Inferior parietal cortex (tissue), 1 donor: ENCODE measurements around the gene RXFP1.
"Not testable (repeated sequence)": the region's sequence is repeated elsewhere in the genome, so short reads cannot be mapped to it uniquely, and the experiment has no call there.

ENCODE experiments used
- DNase-seq: peaks from one replicate; pipeline ENCODE4 v3.0.0-alpha.2; 2016; ENCODE audit errors: extremely low spot score

RXFP1 gene

GRCh38 chr4:158613046-158613445 lies 91.4 kb downstream of the RXFP1 start:
- no peak for DNase-seq

- no peak for DNase-seq
Observed at GRCh38 chr4:158617956-158618355, 96.3 kb downstream of the RXFP1 start.

GRCh38 chr4:158621729-158622128 lies 100.0 kb downstream of the RXFP1 start:
- no peak for DNase-seq

GRCh38 chr4:158622251-158622650 lies 100.6 kb downstream of the RXFP1 start:
- DNase-seq, result no peak

DNA sequence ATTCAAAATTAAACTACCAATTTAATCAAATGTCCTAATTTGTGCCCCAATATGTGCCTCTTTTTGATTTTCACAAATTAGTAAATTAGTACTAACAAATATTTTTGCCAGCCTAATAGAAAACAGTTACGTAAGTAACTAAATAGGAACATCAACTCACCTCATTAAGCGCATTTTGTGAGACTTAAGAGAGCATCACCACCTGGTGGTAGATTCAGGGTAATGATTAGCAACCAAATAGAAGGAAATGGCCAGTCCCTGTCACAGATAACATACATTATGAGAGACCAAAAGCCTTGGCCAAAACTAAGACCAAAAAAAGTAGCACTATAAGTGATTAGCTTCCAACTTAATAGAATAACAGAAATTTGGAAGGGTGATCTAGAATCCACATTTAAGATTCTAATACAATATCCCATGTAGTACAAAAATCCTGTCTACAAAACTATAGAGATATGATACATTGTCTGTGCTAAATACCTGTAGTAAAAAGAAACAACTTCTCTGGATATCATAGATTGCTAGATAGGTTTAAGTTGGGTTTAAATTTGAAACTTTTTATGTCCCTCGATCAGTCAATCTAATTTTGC lies 103.3 kb downstream of the RXFP1 start:
- peak; percentile 73 for DNase-seq

DNA sequence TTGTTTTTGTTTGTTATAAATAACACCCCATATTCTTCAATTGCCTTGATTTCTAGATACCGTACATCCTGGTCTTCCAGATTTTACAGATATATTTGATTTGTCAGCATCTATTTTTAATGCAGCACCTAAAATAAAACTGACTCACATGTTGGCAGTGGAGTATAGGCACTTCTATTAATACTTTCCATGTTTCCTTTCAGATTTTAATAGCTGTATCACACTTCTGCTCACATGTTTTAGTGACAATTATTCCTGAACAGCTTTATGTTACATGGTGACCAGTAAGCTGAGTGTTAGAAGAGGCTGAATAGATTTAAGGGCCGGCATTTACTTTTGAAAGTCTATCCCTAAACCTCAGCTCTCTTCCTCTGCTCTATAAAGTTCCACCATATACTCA lies 103.9 kb downstream of the RXFP1 start:
- peak; percentile 41 for DNase-seq

- DNase-seq, result no peak
Observed at GRCh38 chr4:158630893-158631292, 109.2 kb downstream of the RXFP1 start.

DNA sequence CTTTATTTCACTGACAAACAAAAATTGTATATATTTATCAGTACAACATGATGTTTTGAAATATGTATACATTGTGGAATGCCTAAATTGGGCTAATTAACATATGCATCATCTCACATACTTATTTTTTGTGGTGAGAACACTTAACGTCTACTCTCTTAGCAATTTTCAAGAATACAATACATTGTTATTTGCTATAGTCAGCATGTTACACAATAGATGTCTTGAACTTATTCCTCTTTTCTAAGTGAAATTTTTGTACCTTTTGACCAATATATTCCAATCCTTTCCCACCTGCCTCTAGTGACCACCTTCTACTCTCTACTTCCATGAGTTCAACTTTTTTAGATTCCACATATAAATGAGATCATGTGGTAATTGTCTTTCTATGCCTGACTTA lies 114.9 kb downstream of the RXFP1 start:
- DNase-seq, result no peak

- no peak for DNase-seq
Observed at GRCh38 chr4:158644356-158644755, 122.7 kb downstream of the RXFP1 start.

GRCh38 chr4:158644760-158645159 lies 123.1 kb downstream of the RXFP1 start:
- no peak for DNase-seq

- no peak for DNase-seq
Observed at GRCh38 chr4:158649111-158649680, 127.5 kb downstream of the RXFP1 start.

- DNase-seq, result no peak
Observed at GRCh38 chr4:158652920-158653319, 131.2 kb downstream of the RXFP1 start.

DNA sequence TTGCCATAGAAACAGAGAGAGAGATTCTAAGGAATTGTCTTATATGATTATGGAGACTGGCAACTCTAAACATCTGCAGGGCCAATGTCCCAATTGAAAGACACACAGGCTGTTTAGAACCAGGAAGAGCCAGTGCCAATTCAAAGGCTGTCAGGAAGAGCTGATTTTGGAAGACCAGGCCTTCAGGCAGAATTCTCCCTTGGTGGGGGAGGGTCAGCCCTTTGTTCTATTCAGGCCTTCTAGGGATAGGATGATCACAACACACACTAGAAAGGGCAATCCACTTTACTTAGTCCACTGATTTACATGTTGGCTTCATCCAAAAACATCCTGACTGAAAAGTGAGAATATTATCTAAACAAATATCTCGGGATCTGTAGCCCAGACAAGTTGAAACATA lies 134.8 kb downstream of the RXFP1 start:
- DNase-seq, result no peak

DNA sequence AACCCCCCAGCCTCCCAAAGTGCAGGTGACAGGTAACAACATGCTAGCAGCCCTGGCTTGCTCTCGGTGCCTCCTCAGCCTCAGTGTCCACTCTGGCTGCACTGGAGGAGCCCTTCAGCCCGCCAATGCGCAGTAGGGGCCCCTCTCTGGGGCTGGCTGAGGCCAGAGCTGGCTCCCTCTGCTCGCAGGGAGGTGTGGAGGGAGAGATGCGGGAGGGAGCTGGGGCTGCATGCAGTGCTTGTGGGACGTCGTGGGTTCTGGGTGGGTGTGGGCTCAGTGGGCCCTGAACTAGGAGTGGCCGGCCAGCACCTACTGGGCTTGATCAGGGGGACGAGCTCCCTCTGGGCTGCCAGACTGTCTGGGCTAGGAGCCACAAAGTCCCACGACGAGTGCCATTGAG lies 135.6 kb downstream of the RXFP1 start:
- no peak for DNase-seq

- DNase-seq, result not testable (repeated sequence)
Observed at GRCh38 chr4:158663255-158663654, 141.6 kb downstream of the RXFP1 start.

DNA sequence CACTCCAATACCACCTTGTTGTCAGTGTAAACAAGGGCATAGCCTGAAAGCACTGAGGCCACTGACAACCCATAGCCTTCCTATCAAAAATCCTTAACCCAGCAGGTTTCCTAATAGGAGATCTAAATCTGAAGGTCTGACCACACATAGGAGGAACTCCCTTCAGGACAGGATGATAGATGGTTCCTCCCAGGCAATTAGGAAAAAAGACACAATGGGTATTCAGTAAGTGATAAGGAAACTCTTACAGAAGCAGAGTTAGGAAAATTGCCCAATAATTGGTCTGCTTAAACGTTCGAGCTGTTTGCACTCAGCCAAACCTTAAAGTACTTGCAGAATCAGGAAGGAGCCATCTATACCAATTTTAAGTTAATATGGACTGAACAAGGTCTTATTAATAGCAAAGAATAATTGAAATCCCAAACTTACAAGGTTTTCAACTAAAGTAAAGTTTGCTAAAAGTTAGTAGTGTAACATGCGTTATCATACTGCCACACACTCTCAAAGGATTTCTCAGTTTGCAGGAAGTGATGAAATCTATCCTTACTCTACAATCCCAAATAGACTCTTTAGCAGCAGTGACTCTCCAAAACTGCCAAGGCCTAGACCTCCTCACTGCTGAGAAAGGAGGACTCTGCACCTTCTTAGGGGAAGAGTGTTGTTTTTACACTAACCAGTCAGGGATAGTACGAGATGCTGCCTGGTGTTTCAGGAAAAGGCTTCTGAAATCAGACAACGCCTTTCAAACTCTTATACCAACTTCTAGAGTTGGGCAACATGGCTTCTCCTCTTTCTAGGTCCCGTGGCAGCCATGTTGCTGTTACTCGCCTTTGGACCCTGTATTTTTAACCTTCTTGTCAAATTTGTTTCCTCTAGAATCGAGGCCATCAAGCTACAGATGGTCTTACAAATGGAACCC lies 142.3 kb downstream of the RXFP1 start:
- DNase-seq, result not testable (repeated sequence)

DNA sequence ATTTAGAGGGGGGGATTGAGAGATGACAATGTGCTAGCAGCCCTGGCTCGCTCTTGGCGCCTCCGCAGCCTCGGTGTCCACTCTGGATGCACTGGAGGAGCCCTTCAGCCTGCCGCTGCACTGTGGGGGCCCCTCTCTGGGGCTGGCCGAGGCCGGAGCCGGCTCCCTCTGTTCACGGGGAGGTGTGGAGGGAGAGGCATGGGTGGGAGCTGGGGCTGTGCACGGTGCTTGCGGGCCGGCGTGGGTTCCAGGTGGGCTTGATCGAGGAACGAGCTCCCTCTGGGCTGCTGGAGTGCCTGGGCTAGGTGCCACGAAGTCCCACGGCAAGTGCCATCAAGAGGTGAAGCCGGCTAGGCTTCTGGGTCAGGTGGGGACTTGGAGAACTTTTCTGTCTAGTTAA lies 143.1 kb downstream of the RXFP1 start:
- no peak for DNase-seq

DNA sequence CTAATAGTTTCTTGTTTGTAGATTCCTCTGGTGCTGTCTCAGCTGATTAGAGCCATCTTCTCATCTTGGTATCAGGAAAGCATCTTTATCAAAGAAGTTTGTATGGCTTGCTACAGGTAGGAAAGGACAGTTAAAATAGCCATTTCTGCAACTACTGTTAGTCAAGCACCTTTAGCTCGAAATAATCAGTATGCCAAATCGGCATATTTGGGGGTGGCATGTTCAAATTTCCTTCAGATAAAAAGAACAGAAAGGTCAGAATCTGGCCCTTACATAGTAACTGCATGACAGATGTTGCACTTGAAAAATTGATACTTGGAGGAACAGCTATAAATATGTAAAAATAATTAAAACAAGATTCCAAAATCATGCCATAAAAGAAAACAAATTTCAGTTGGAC lies 145.2 kb downstream of the RXFP1 start:
- no peak for DNase-seq

- no peak for DNase-seq
Observed at GRCh38 chr4:158667651-158668198, 146.0 kb downstream of the RXFP1 start.

DNA sequence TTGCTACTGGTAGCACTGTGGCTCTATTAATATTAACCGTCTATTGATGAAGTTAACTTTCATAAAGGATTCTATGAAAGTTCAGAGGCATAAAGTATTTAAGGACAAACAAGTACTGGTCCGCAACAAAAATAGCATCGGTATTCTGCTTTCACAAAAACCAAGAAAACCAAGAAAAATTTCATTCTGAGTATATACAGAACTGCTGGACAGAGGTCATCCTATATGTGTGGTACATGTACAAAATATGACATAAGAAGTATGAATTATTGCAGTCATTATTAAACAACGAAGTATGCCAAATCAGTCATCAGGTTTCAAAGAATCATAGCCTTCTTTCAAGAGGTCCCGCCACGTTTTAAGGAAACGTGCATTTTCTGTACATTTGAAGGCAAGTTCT lies 147.6 kb downstream of the RXFP1 start:
- no peak for DNase-seq

GRCh38 chr4:158670975-158671664 lies 149.4 kb downstream of the RXFP1 start:
- DNase-seq, result peak; percentile 66

- no peak for DNase-seq
Observed at GRCh38 chr4:158671665-158671914, 149.9 kb downstream of the RXFP1 start, which contains the start of gene C4orf46. Gene C4orf46, minus strand, starts transcription at chr4:158671887. Its CDS starts 86 bp downstream, at chr4:158671801.
